Measurements from ENCODE around the gene PJA2. TPM values are rescaled to one million over a fixed set of nuclear protein-coding genes. Genes with fewer than 3 reads are reported as not detected.

PJA2 gene
- total RNA-seq, 4 donors from 2014 or later = 107 to 188 (median 153) TPM

DNA sequence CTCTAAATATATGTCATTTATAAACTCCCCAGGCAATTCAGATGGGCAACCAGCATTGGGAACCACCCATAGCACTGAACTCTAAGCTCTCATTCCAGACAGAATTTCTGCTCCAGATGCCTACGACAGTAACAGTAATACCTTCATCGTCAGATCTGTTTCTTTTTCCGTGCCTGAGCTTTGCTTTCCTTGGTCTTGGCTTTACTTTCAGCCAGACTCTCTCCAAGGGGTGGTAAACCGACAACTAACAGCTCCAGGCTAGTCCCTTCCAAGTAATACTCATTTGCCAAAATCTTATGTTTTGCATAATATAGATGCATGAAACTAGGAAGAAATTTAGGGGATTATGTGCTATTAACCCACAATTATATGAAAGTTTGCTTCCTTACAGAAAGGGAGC, 102.3 kb downstream of the PJA2 start:
- DNase-seq = no peak
- intact Hi-C loops (cut with DNase I) = no loop called here

DNA sequence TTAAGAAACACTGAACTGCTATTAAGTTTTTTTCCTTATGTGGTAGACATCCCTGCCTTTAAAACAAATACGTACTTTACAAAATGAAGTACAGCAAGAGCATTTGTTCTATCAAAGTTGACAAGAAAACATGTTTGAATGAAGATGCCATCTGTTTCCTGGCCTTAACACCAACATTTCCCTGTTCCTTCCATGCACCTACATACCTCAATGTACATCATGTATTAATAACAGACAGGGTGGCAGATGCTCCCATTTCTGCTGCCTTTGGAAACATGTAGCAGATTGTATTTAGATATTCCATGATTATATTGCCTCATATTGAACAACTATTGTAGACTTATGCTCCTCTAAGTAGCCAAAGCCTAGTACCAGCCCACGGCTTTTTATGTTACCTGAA, 104.4 kb downstream of the PJA2 start:
- no peak overlapping the region for H3K4me3 ChIP-seq (replicated peaks in 1 of 3)
- no peak for DNase-seq
- 93 to 95% methylated on average over 2 of the region's 2 CpGs for WGBS, 2 donors
- no peaks in the 10 kb centered on the region for H3K9me3 ChIP-seq
- no peaks in the 10 kb centered on the region for H3K4me1 ChIP-seq
- intact Hi-C loops (cut with DNase I) = no loop called here
- no peaks in the 10 kb centered on the region for H3K27me3 ChIP-seq
- no peak for TF ChIP-seq POLR2A (IDR thresholded peaks at IDR 0.05)
- TF ChIP-seq, protein P1, sequence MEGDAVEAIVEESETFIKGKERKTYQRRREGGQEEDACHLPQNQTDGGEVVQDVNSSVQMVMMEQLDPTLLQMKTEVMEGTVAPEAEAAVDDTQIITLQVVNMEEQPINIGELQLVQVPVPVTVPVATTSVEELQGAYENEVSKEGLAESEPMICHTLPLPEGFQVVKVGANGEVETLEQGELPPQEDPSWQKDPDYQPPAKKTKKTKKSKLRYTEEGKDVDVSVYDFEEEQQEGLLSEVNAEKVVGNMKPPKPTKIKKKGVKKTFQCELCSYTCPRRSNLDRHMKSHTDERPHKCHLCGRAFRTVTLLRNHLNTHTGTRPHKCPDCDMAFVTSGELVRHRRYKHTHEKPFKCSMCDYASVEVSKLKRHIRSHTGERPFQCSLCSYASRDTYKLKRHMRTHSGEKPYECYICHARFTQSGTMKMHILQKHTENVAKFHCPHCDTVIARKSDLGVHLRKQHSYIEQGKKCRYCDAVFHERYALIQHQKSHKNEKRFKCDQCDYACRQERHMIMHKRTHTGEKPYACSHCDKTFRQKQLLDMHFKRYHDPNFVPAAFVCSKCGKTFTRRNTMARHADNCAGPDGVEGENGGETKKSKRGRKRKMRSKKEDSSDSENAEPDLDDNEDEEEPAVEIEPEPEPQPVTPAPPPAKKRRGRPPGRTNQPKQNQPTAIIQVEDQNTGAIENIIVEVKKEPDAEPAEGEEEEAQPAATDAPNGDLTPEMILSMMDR (IDR thresholded peaks at IDR 0.05) = no peak
- no peaks in the 10 kb centered on the region for H3K36me3 ChIP-seq
- no peak overlapping the region for H3K27ac ChIP-seq

More for the DNA sequence above, 102.3 kb downstream of the PJA2 start:
- TF ChIP-seq, protein P1 (IDR thresholded peaks at IDR 0.05) = no peak
- no peak for TF ChIP-seq POLR2A (IDR thresholded peaks at IDR 0.05)
- Histone ChIP-seq H3K27ac (no peak overlapping the region), H3K4me3 (replicated peaks in 1 of 3) (no peak overlapping the region), H3K4me1 (no peaks in the 10 kb centered on the region), H3K36me3 (no peaks in the 10 kb centered on the region), H3K9me3 (no peaks in the 10 kb centered on the region), H3K27me3 (no peaks in the 10 kb centered on the region)
- 80 to 87% methylated on average over 4 of the region's 4 CpGs for WGBS, 2 donors

DNA sequence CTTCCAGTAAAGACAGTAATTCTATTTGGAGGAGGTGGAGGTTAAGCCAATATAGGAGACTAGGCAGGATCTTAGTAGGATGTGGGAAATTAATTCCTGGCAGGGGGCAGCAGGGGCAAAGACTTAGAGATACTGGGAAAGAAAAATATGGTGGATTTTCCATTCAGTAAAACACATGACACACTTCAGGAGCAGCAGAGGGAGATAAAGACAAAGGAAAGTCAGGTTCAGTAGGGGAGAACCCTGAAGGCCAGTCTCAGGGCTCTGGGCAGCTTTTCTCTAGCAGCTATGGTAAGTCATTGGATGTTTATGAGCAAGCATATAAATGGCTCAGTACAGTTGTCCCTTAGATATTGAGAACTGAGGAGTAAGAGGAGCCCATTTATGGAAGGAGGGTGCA, 105.5 kb downstream of the PJA2 start:
- TF ChIP-seq, protein P1 (IDR thresholded peaks at IDR 0.05) = no peak
- no peak for TF ChIP-seq POLR2A (IDR thresholded peaks at IDR 0.05)
- no peaks in the 10 kb centered on the region for H3K4me1 ChIP-seq
- intact Hi-C loops (cut with DNase I) = no loop called here
- H3K27ac ChIP-seq = no peak overlapping the region
- no peaks in the 10 kb centered on the region for H3K36me3 ChIP-seq
- no peaks in the 10 kb centered on the region for H3K27me3 ChIP-seq
- no peak for DNase-seq
- H3K9me3 ChIP-seq = no peaks in the 10 kb centered on the region
- H3K4me3 ChIP-seq (replicated peaks in 1 of 3) = no peak overlapping the region

DNA sequence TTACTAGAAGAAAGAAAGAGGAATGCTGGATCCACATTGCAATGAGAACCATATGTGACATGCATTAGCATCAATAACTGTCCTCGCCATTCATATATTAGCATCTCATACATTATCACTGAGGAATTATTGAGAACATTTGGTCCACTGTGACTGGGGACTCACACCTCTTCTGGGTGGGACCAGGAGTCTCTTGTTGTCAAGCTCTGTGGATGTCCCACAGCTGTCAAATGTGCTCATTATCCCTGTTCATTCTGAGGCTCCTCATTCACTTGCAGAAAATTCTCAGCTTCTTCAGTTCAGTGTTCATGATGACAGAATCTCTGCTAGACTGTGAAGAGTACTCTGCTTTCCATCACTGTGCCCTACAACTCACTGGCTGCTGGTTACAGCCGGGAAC, 109.4 kb downstream of the PJA2 start:
- no peak for DNase-seq
- H3K4me1 ChIP-seq = no peaks in the 10 kb centered on the region
- intact Hi-C loops (cut with DNase I) = no loop called here
- TF ChIP-seq POLR2A (IDR thresholded peaks at IDR 0.05) = no peak
- TF ChIP-seq, protein P1 (IDR thresholded peaks at IDR 0.05) = no peak
- H3K36me3 ChIP-seq = no peaks in the 10 kb centered on the region
- H3K27me3 ChIP-seq = no peaks in the 10 kb centered on the region
- H3K9me3 ChIP-seq = no peaks in the 10 kb centered on the region
- H3K27ac ChIP-seq = no peak overlapping the region
- 94 to 97% methylated on average over 2 of the region's 2 CpGs for WGBS, 2 donors
- no peak overlapping the region for H3K4me3 ChIP-seq (replicated peaks in 1 of 3)

DNA sequence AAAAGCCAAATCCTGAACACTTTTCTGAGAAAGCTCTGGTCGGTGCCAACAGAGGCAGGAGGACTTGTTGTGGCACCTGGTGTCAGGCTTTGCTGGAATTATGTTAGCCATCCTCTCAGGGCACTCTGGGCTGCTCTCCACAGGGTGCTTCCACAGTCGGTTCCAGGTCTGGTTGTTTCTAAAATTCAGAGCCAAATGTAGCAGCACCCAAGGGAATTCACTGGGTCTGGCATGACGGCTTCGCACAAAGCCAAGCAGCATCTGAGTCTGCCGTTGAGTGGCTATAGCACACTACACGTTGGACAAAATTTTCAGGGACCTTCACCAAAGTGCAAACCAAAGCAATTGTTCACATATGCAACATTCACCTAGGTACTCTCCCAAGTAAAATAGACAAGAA, 110.2 kb downstream of the PJA2 start:
- Histone ChIP-seq H3K36me3 (no peaks in the 10 kb centered on the region), H3K27me3 (no peaks in the 10 kb centered on the region), H3K27ac (no peak overlapping the region), H3K4me3 (replicated peaks in 1 of 3) (no peak overlapping the region), H3K4me1 (no peaks in the 10 kb centered on the region), H3K9me3 (no peaks in the 10 kb centered on the region)
- WGBS, 2 donors = 66 to 77% methylated on average over 6 of the region's 6 CpGs
- intact Hi-C loops (cut with DNase I) = no loop called here
- no peak for DNase-seq
- no peak for TF ChIP-seq POLR2A (IDR thresholded peaks at IDR 0.05)
- TF ChIP-seq, protein P1 (IDR thresholded peaks at IDR 0.05) = no peak
